ENCODE data around the gene MGAT4C. TPM values are rescaled to one million over a fixed set of nuclear protein-coding genes. Genes with fewer than 3 reads are reported as not detected.

Gene MGAT4C
- total and polyA plus RNA-seq, 2 experiments from 2014 or later: 4.5 to 4.7 TPM

DNA sequence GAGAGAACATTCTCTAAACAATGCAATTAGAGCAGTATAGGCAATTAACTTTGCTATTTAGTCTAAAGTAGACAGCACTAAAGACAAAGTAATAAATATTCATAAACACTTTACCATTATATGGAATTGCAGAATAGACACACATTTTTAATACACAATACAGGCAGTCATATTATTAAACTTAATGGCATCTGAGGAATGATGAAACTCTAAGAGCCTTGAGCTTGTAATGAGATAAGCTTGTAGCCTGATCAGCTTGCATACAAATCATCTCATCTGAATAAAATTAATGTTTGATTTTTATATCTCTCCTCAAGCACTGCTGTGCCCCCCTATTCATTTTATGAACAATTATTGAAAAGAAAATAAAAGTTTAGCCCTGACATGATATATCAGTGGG, 107.6 kb downstream of the MGAT4C start:
- no peak for DNase-seq (ENCODE audit: low spot score)
- no peaks in the 10 kb centered on the region for H3K9me2 ChIP-seq (ENCODE audit: insufficient read depth)
- no peaks in the 10 kb centered on the region for H3F3A ChIP-seq (replicated peaks; ENCODE audit: low read depth)
- no peak for ATAC-seq
- H4K20me1 ChIP-seq (replicated peaks; ENCODE audit: insufficient read depth): no peaks in the 10 kb centered on the region
- no peak overlapping the region for H3K4me2 ChIP-seq
- H3K4me3 ChIP-seq: no peak overlapping the region
- H2AFZ ChIP-seq: no peak overlapping the region
- peaks cover 5% of the 10 kb centered on the region; the same call in 1 of the 2 replicates for H3K4me1 ChIP-seq (ENCODE audit: insufficient read depth)
- H3K4me1 Mint-ChIP-seq: peaks cover 17% of the 10 kb centered on the region
- H3K36me3 Mint-ChIP-seq (ENCODE audit: low read depth): peaks cover 5% of the 10 kb centered on the region; the same call in 1 of the 3 replicates
- no peaks in the 10 kb centered on the region for H3K9me3 Mint-ChIP-seq
- H3K27me3 Mint-ChIP-seq (ENCODE audit: insufficient read depth, low read depth, poor library complexity): no peaks in the 10 kb centered on the region
- no peaks in the 10 kb centered on the region for H3K27me3 ChIP-seq (ENCODE audit: insufficient read depth)
- no peaks in the 10 kb centered on the region for H3K79me2 ChIP-seq (replicated peaks; ENCODE audit: insufficient read depth)
- TF ChIP-seq POLR2AphosphoS5 (IDR thresholded peaks at IDR 0.05; ENCODE audit: low read depth): no peak
- TF ChIP-seq ZNF114 (CRISPR knock-in tag; IDR thresholded peaks at IDR 0.05): no peak
- TF ChIP-seq EZH2phosphoT487 (IDR thresholded peaks at IDR 0.05; ENCODE audit: unreplicated experiment): no peak
- TF ChIP-seq, protein P1, sequence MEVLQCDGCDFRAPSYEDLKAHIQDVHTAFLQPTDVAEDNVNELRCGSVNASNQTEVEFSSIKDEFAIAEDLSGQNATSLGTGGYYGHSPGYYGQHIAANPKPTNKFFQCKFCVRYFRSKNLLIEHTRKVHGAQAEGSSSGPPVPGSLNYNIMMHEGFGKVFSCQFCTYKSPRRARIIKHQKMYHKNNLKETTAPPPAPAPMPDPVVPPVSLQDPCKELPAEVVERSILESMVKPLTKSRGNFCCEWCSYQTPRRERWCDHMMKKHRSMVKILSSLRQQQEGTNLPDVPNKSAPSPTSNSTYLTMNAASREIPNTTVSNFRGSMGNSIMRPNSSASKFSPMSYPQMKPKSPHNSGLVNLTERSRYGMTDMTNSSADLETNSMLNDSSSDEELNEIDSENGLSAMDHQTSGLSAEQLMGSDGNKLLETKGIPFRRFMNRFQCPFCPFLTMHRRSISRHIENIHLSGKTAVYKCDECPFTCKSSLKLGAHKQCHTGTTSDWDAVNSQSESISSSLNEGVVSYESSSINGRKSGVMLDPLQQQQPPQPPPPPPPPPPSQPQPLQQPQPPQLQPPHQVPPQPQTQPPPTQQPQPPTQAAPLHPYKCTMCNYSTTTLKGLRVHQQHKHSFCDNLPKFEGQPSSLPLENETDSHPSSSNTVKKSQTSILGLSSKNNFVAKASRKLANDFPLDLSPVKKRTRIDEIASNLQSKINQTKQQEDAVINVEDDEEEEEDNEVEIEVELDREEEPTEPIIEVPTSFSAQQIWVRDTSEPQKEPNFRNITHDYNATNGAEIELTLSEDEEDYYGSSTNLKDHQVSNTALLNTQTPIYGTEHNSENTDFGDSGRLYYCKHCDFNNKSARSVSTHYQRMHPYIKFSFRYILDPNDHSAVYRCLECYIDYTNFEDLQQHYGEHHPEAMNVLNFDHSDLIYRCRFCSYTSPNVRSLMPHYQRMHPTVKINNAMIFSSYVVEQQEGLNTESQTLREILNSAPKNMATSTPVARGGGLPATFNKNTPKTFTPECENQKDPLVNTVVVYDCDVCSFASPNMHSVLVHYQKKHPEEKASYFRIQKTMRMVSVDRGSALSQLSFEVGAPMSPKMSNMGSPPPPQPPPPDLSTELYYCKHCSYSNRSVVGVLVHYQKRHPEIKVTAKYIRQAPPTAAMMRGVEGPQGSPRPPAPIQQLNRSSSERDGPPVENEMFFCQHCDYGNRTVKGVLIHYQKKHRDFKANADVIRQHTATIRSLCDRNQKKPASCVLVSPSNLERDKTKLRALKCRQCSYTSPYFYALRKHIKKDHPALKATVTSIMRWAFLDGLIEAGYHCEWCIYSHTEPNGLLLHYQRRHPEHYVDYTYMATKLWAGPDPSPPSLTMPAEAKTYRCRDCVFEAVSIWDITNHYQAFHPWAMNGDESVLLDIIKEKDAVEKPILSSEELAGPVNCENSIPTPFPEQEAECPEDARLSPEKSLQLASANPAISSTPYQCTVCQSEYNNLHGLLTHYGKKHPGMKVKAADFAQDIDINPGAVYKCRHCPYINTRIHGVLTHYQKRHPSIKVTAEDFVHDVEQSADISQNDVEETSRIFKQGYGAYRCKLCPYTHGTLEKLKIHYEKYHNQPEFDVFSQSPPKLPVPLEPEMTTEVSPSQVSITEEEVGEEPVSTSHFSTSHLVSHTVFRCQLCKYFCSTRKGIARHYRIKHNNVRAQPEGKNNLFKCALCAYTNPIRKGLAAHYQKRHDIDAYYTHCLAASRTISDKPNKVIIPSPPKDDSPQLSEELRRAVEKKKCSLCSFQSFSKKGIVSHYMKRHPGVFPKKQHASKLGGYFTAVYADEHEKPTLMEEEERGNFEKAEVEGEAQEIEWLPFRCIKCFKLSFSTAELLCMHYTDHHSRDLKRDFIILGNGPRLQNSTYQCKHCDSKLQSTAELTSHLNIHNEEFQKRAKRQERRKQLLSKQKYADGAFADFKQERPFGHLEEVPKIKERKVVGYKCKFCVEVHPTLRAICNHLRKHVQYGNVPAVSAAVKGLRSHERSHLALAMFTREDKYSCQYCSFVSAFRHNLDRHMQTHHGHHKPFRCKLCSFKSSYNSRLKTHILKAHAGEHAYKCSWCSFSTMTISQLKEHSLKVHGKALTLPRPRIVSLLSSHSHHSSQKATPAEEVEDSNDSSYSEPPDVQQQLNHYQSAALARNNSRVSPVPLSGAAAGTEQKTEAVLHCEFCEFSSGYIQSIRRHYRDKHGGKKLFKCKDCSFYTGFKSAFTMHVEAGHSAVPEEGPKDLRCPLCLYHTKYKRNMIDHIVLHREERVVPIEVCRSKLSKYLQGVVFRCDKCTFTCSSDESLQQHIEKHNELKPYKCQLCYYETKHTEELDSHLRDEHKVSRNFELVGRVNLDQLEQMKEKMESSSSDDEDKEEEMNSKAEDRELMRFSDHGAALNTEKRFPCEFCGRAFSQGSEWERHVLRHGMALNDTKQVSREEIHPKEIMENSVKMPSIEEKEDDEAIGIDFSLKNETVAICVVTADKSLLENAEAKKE (CRISPR knock-in tag; IDR thresholded peaks at IDR 0.05): no peak
- TF ChIP-seq, protein P2, sequence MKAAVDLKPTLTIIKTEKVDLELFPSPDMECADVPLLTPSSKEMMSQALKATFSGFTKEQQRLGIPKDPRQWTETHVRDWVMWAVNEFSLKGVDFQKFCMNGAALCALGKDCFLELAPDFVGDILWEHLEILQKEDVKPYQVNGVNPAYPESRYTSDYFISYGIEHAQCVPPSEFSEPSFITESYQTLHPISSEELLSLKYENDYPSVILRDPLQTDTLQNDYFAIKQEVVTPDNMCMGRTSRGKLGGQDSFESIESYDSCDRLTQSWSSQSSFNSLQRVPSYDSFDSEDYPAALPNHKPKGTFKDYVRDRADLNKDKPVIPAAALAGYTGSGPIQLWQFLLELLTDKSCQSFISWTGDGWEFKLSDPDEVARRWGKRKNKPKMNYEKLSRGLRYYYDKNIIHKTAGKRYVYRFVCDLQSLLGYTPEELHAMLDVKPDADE (IDR thresholded peaks at IDR 0.05): no peak
- no peak for TF ChIP-seq NANOG (IDR thresholded peaks at IDR 0.05; ENCODE audit: borderline replicate concordance)
- TF ChIP-seq ZNF331 (CRISPR knock-in tag; IDR thresholded peaks at IDR 0.05; ENCODE audit: low read depth): no peak
- H3K27ac Mint-ChIP-seq: no peak overlapping the region
- H3K27ac ChIP-seq (ENCODE audit: low read depth): no peak overlapping the region
- no peak overlapping the region for H3K4me3 Mint-ChIP-seq
- H3K36me3 ChIP-seq (ENCODE audit: insufficient read depth): no peaks in the 10 kb centered on the region

All from GM23338 (cell line).